DMS153 (cell line): Measurements from ENCODE around the gene SMURF2.

Experiments
- DNase-seq: peaks from one replicate; lab custom pipeline; 2025; lab: John Stamatoyannopoulos, UW

The SMURF2 gene

GRCh38 chr17:64537488-64537887 lies 124.6 kb downstream of the SMURF2 start:
- DNase-seq = no peak

- no peak for DNase-seq
Measured at GRCh38 chr17:64536913-64537312, 125.2 kb downstream of the SMURF2 start.

- DNase-seq = no peak
Measured at GRCh38 chr17:64535357-64535756, 126.8 kb downstream of the SMURF2 start.

GRCh38 chr17:64534187-64534586 lies 127.9 kb downstream of the SMURF2 start:
- no peak for DNase-seq

GRCh38 chr17:64533784-64534183 lies 128.3 kb downstream of the SMURF2 start:
- no peak for DNase-seq

GRCh38 chr17:64532409-64532808 lies 129.7 kb downstream of the SMURF2 start:
- DNase-seq = no peak

- DNase-seq = no peak
Measured at GRCh38 chr17:64531955-64532371, 130.1 kb downstream of the SMURF2 start.

GRCh38 chr17:64529221-64529620 lies 132.9 kb downstream of the SMURF2 start:
- no peak for DNase-seq

- no peak for DNase-seq
Measured at GRCh38 chr17:64527914-64528313, 134.2 kb downstream of the SMURF2 start.

- DNase-seq = no peak
Measured at GRCh38 chr17:64520359-64520758, 141.7 kb downstream of the SMURF2 start.

- no peak for DNase-seq
Measured at GRCh38 chr17:64519601-64520000, 142.5 kb downstream of the SMURF2 start.

- no peak for DNase-seq
Measured at GRCh38 chr17:64515829-64516228, 146.3 kb downstream of the SMURF2 start.

GRCh38 chr17:64515419-64515818 lies 146.7 kb downstream of the SMURF2 start:
- no peak for DNase-seq

- no peak for DNase-seq
Measured at GRCh38 chr17:64509179-64509578, 152.9 kb downstream of the SMURF2 start.

GRCh38 chr17:64508683-64509082 lies 153.4 kb downstream of the SMURF2 start:
- no peak for DNase-seq

GRCh38 chr17:64507413-64507782 lies 154.7 kb downstream of the SMURF2 start:
- DNase-seq = peak; percentile 56

GRCh38 chr17:64506576-64507412 lies 155.3 kb downstream of the SMURF2 start, which contains the start of gene CEP95:
TSS of gene CEP95 (plus strand) at chr17:64506977. CDS start at chr17:64507098, 121 bp downstream.
- peak; percentile 95 for DNase-seq

GRCh38 chr17:64506201-64506575 lies 155.9 kb downstream of the SMURF2 start, which contains the start of gene DDX5:
TSS of gene DDX5 (minus strand) at chr17:64506289. CDS start at chr17:64506119, 170 bp downstream.
- peak; percentile 95 for DNase-seq

GRCh38 chr17:64505340-64506200 lies 156.5 kb downstream of the SMURF2 start:
- peak; percentile 76 for DNase-seq

- no peak for DNase-seq
Measured at GRCh38 chr17:64504769-64505339, 157.3 kb downstream of the SMURF2 start.

- no peak for DNase-seq
Measured at GRCh38 chr17:64503821-64504768, 158.0 kb downstream of the SMURF2 start.
